ENCODE data around the gene ZNF772. TPM values are rescaled to one million over a fixed set of nuclear protein-coding genes. Genes with fewer than 3 reads are reported as not detected.
A peak's percentile ranks its signal among the peaks of the same experiment; 100 is the strongest.
"Not testable (repeated sequence)": the region's sequence is repeated elsewhere in the genome, so short reads cannot be mapped to it uniquely, and the experiment has no call there.

The ZNF772 gene
- polyA plus RNA-seq, 1 donor = 12.2 TPM

- WGBS (ENCODE audit: insufficient coverage, low lambda C conversion rate) = 0% methylated on average over 2 of the region's 69 CpGs
- DNase-seq = peak; percentile 93 to 94
- Histone ChIP-seq H3K27ac (ENCODE audit: low read length) (peak within 1 kb of the TSS; percentile 71), H3K4me3 (ENCODE audit: low read length) (peak within 1 kb of the TSS; percentile 93), H3K36me3 (ENCODE audit: control insufficient read depth, insufficient read depth, low read length) (peaks cover 23% of the 10 kb centered on the region)
- H3K27me3 ChIP-seq (ENCODE audit: control insufficient read depth, insufficient read depth, low read length); H3K4me1 ChIP-seq (ENCODE audit: control insufficient read depth, insufficient read depth, low read length); H3K9me3 ChIP-seq (ENCODE audit: control insufficient read depth, low read depth, low read length): not testable (repeated sequence)
Measured at GRCh38 chr19:57487477-57488298, 10.3 kb upstream of the ZNF772 start, which contains the start of gene ZNF419. TSS of gene ZNF419 (plus strand) at chr19:57487750. CDS start at chr19:57487951, 201 bp downstream.

- H3K27ac ChIP-seq (ENCODE audit: low read length) = no peak overlapping the region
- H3K36me3 ChIP-seq (ENCODE audit: control insufficient read depth, insufficient read depth, low read length) = peaks cover 46% of the 10 kb centered on the region
- no peak for DNase-seq
- H3K27me3 ChIP-seq (ENCODE audit: control insufficient read depth, insufficient read depth, low read length) = no peaks in the 10 kb centered on the region
- H3K4me1 ChIP-seq (ENCODE audit: control insufficient read depth, insufficient read depth, low read length) = no peaks in the 10 kb centered on the region
- H3K4me3 ChIP-seq (ENCODE audit: low read length) = no peak overlapping the region
- WGBS (ENCODE audit: insufficient coverage, low lambda C conversion rate) = no CpG with 5 or more reads among the region's 4 CpGs
- peaks cover 53% of the 10 kb centered on the region for H3K9me3 ChIP-seq (ENCODE audit: control insufficient read depth, low read depth, low read length)
Measured at GRCh38 chr19:57473646-57474045, 3.7 kb downstream of the ZNF772 start.

GRCh38 chr19:57466489-57466888, 10.9 kb downstream of the ZNF772 start:
- Histone ChIP-seq H3K9me3 (ENCODE audit: control insufficient read depth, low read depth, low read length) (peaks cover 58% of the 10 kb centered on the region), H3K36me3 (ENCODE audit: control insufficient read depth, insufficient read depth, low read length) (peaks cover 12% of the 10 kb centered on the region), H3K4me1 (ENCODE audit: control insufficient read depth, insufficient read depth, low read length) (no peaks in the 10 kb centered on the region), H3K27me3 (ENCODE audit: control insufficient read depth, insufficient read depth, low read length) (no peaks in the 10 kb centered on the region), H3K27ac (ENCODE audit: low read length) (no peak overlapping the region), H3K4me3 (ENCODE audit: low read length) (no peak overlapping the region)
- WGBS (ENCODE audit: insufficient coverage, low lambda C conversion rate) = no CpG with 5 or more reads among the region's 5 CpGs
- DNase-seq = no peak

GRCh38 chr19:57465680-57466381, 11.5 kb downstream of the ZNF772 start:
- Histone ChIP-seq H3K4me3 (ENCODE audit: low read length) (no peak overlapping the region), H3K27ac (ENCODE audit: low read length) (no peak overlapping the region), H3K9me3 (ENCODE audit: control insufficient read depth, low read depth, low read length) (peaks cover 54% of the 10 kb centered on the region), H3K36me3 (ENCODE audit: control insufficient read depth, insufficient read depth, low read length) (peaks cover 12% of the 10 kb centered on the region), H3K4me1 (ENCODE audit: control insufficient read depth, insufficient read depth, low read length) (no peaks in the 10 kb centered on the region), H3K27me3 (ENCODE audit: control insufficient read depth, insufficient read depth, low read length) (no peaks in the 10 kb centered on the region)
- WGBS (ENCODE audit: insufficient coverage, low lambda C conversion rate) = 100% methylated on average over 1 of the region's 5 CpGs
- DNase-seq = no peak

- H3K9me3 ChIP-seq (ENCODE audit: control insufficient read depth, low read depth, low read length) = peaks cover 36% of the 10 kb centered on the region
Measured at GRCh38 chr19:57452307-57452706, 25.1 kb downstream of the ZNF772 start.

GRCh38 chr19:57443121-57443696, 34.2 kb downstream of the ZNF772 start:
- DNase-seq = no peak
- Histone ChIP-seq H3K4me1 (ENCODE audit: control insufficient read depth, insufficient read depth, low read length) (no peaks in the 10 kb centered on the region), H3K9me3 (ENCODE audit: control insufficient read depth, low read depth, low read length) (peaks cover 34% of the 10 kb centered on the region), H3K36me3 (ENCODE audit: control insufficient read depth, insufficient read depth, low read length) (peaks cover 55% of the 10 kb centered on the region), H3K27me3 (ENCODE audit: control insufficient read depth, insufficient read depth, low read length) (no peaks in the 10 kb centered on the region), H3K27ac (ENCODE audit: low read length) (no peak overlapping the region), H3K4me3 (ENCODE audit: low read length) (no peak overlapping the region)
- WGBS (ENCODE audit: insufficient coverage, low lambda C conversion rate) = 100% methylated on average over 1 of the region's 5 CpGs

More at GRCh38 chr19:57452307-57452706, 25.1 kb downstream of the ZNF772 start:
- no CpG with 5 or more reads among the region's 3 CpGs for WGBS (ENCODE audit: insufficient coverage, low lambda C conversion rate)
- no peak overlapping the region for H3K27ac ChIP-seq (ENCODE audit: low read length)
- no peaks in the 10 kb centered on the region for H3K4me1 ChIP-seq (ENCODE audit: control insufficient read depth, insufficient read depth, low read length)
- no peaks in the 10 kb centered on the region for H3K27me3 ChIP-seq (ENCODE audit: control insufficient read depth, insufficient read depth, low read length)
- no peak overlapping the region for H3K4me3 ChIP-seq (ENCODE audit: low read length)
- no peak for DNase-seq
- peaks cover 2% of the 10 kb centered on the region for H3K36me3 ChIP-seq (ENCODE audit: control insufficient read depth, insufficient read depth, low read length)

- H3K4me1 ChIP-seq (ENCODE audit: control insufficient read depth, insufficient read depth, low read length) = no peaks in the 10 kb centered on the region
- H3K9me3 ChIP-seq (ENCODE audit: control insufficient read depth, low read depth, low read length) = peaks cover 34% of the 10 kb centered on the region
- 80% methylated on average over 1 of the region's 7 CpGs for WGBS (ENCODE audit: insufficient coverage, low lambda C conversion rate)
- no peak overlapping the region for H3K27ac ChIP-seq (ENCODE audit: low read length)
- H3K27me3 ChIP-seq (ENCODE audit: control insufficient read depth, insufficient read depth, low read length) = no peaks in the 10 kb centered on the region
- DNase-seq = no peak
- H3K4me3 ChIP-seq (ENCODE audit: low read length) = no peak overlapping the region
- peaks cover 61% of the 10 kb centered on the region for H3K36me3 ChIP-seq (ENCODE audit: control insufficient read depth, insufficient read depth, low read length)
Measured at GRCh38 chr19:57441979-57442752, 35.2 kb downstream of the ZNF772 start.

GRCh38 chr19:57438925-57439324, 38.4 kb downstream of the ZNF772 start:
- Histone ChIP-seq H3K9me3 (ENCODE audit: control insufficient read depth, low read depth, low read length) (peaks cover 34% of the 10 kb centered on the region), H3K4me3 (ENCODE audit: low read length) (no peak overlapping the region), H3K4me1 (ENCODE audit: control insufficient read depth, insufficient read depth, low read length) (peaks cover 5% of the 10 kb centered on the region), H3K27ac (ENCODE audit: low read length) (no peak overlapping the region), H3K27me3 (ENCODE audit: control insufficient read depth, insufficient read depth, low read length) (no peaks in the 10 kb centered on the region), H3K36me3 (ENCODE audit: control insufficient read depth, insufficient read depth, low read length) (peaks cover 45% of the 10 kb centered on the region)
- DNase-seq = no peak
- WGBS (ENCODE audit: insufficient coverage, low lambda C conversion rate) = 100% methylated on average over 2 of the region's 9 CpGs

GRCh38 chr19:57437931-57438330, 39.4 kb downstream of the ZNF772 start:
- Histone ChIP-seq H3K36me3 (ENCODE audit: control insufficient read depth, insufficient read depth, low read length) (peaks cover 35% of the 10 kb centered on the region), H3K9me3 (ENCODE audit: control insufficient read depth, low read depth, low read length) (peaks cover 33% of the 10 kb centered on the region)

GRCh38 chr19:57436417-57436816, 40.9 kb downstream of the ZNF772 start:
- Histone ChIP-seq H3K36me3 (ENCODE audit: control insufficient read depth, insufficient read depth, low read length) (peaks cover 22% of the 10 kb centered on the region), H3K4me3 (ENCODE audit: low read length) (peak overlapping the region; percentile 66), H3K9me3 (ENCODE audit: control insufficient read depth, low read depth, low read length) (peaks cover 25% of the 10 kb centered on the region), H3K4me1 (ENCODE audit: control insufficient read depth, insufficient read depth, low read length) (peaks cover 5% of the 10 kb centered on the region), H3K27me3 (ENCODE audit: control insufficient read depth, insufficient read depth, low read length) (no peaks in the 10 kb centered on the region), H3K27ac (ENCODE audit: low read length) (peak overlapping the region; percentile 81)
- no CpG with 5 or more reads among the region's 1 CpG for WGBS (ENCODE audit: insufficient coverage, low lambda C conversion rate)
- peak; percentile 43 to 69 for DNase-seq

More at GRCh38 chr19:57437931-57438330, 39.4 kb downstream of the ZNF772 start:
- no CpG with 5 or more reads among the region's 4 CpGs for WGBS (ENCODE audit: insufficient coverage, low lambda C conversion rate)
- no peak for DNase-seq
- Histone ChIP-seq H3K27ac (ENCODE audit: low read length) (no peak overlapping the region), H3K4me3 (ENCODE audit: low read length) (no peak overlapping the region), H3K27me3 (ENCODE audit: control insufficient read depth, insufficient read depth, low read length) (no peaks in the 10 kb centered on the region), H3K4me1 (ENCODE audit: control insufficient read depth, insufficient read depth, low read length) (peaks cover 5% of the 10 kb centered on the region)

Measured in large intestine (tissue), 3 donors.